Measurements from ENCODE around the gene EFNA3. TPM values are rescaled to one million over a fixed set of nuclear protein-coding genes. Genes with fewer than 3 reads are reported as not detected.

Gene EFNA3
- total RNA-seq, 1 donor from 2014 or later, result 1.7 TPM

DNA sequence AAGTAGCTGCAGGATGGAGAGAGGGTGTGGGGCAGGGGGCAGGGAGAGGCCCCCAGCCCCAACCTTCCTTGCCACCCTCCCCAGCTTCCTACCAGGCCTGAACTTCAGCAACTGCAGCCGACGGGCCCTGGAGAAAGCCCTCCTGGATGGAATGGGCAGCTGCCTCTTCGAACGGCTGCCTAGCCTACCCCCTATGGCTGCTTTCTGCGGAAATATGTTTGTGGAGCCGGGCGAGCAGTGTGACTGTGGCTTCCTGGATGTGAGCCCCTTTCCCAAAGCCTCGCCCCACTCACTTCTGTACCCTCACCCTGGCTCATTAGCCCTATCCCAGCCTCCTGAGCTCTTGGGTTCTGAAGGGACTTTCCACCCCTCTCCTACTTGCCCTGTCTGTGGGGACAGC is 21.5 kb upstream of the EFNA3 start:
- Histone ChIP-seq H3K27me3 (ENCODE audit: control insufficient read depth, insufficient read depth, low read length) (no peaks in the 10 kb centered on the region), H3K4me3 (ENCODE audit: low read depth, low read length) (no peak overlapping the region), H3K36me3 (ENCODE audit: control insufficient read depth, insufficient read depth, low read length) (peaks cover 3% of the 10 kb centered on the region)
- DNase-seq (ENCODE audit: low read depth), result no peak
- TF ChIP-seq, protein P1, sequence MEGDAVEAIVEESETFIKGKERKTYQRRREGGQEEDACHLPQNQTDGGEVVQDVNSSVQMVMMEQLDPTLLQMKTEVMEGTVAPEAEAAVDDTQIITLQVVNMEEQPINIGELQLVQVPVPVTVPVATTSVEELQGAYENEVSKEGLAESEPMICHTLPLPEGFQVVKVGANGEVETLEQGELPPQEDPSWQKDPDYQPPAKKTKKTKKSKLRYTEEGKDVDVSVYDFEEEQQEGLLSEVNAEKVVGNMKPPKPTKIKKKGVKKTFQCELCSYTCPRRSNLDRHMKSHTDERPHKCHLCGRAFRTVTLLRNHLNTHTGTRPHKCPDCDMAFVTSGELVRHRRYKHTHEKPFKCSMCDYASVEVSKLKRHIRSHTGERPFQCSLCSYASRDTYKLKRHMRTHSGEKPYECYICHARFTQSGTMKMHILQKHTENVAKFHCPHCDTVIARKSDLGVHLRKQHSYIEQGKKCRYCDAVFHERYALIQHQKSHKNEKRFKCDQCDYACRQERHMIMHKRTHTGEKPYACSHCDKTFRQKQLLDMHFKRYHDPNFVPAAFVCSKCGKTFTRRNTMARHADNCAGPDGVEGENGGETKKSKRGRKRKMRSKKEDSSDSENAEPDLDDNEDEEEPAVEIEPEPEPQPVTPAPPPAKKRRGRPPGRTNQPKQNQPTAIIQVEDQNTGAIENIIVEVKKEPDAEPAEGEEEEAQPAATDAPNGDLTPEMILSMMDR (IDR thresholded peaks at IDR 0.05; ENCODE audit: insufficient read depth, low read length, poor library complexity, severe bottlenecking), result no peak

DNA sequence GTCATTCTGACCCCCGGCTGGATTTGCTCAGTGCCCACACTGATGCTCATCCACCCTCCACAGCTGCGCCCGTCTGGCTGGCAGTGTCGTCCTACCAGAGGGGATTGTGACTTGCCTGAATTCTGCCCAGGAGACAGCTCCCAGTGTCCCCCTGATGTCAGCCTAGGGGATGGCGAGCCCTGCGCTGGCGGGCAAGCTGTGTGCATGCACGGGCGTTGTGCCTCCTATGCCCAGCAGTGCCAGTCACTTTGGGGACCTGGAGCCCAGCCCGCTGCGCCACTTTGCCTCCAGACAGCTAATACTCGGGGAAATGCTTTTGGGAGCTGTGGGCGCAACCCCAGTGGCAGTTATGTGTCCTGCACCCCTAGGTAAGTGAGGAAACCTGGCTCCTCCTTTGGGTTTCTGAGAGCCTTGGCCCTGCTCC is 20.8 kb upstream of the EFNA3 start:
- Histone ChIP-seq H3K4me3 (ENCODE audit: low read depth, low read length) (no peak overlapping the region), H3K36me3 (ENCODE audit: control insufficient read depth, insufficient read depth, low read length) (peaks cover 3% of the 10 kb centered on the region), H3K27me3 (ENCODE audit: control insufficient read depth, insufficient read depth, low read length) (no peaks in the 10 kb centered on the region)
- TF ChIP-seq, protein P1 (IDR thresholded peaks at IDR 0.05; ENCODE audit: insufficient read depth, low read length, poor library complexity, severe bottlenecking), result no peak
- no peak for DNase-seq (ENCODE audit: low read depth)

DNA sequence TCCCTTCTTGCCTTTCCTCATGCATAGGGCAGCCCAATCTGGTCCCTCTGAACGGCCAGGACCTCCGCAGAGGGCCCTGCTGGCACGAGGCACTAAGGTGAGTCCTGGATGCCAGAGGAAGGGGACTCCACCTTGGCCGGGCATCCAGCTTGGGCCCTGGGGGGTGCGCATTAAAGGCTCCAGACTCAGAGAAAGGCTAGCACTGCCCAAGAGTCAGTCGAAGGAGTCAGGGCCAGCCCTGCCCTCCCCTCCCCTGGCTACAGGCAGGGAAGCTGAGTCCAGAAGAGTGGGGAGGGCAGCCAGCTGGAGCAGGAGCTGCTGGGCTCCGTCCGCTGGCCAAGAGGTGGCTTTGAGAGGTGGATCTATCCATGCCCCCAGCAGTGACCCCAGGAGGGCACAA is 17.9 kb upstream of the EFNA3 start:
- Histone ChIP-seq H3K27me3 (ENCODE audit: control insufficient read depth, insufficient read depth, low read length) (no peaks in the 10 kb centered on the region), H3K4me3 (ENCODE audit: low read depth, low read length) (no peak overlapping the region), H3K36me3 (ENCODE audit: control insufficient read depth, insufficient read depth, low read length) (peaks cover 3% of the 10 kb centered on the region)
- TF ChIP-seq, protein P1 (IDR thresholded peaks at IDR 0.05; ENCODE audit: insufficient read depth, low read length, poor library complexity, severe bottlenecking), result no peak
- DNase-seq (ENCODE audit: low read depth), result no peak

DNA sequence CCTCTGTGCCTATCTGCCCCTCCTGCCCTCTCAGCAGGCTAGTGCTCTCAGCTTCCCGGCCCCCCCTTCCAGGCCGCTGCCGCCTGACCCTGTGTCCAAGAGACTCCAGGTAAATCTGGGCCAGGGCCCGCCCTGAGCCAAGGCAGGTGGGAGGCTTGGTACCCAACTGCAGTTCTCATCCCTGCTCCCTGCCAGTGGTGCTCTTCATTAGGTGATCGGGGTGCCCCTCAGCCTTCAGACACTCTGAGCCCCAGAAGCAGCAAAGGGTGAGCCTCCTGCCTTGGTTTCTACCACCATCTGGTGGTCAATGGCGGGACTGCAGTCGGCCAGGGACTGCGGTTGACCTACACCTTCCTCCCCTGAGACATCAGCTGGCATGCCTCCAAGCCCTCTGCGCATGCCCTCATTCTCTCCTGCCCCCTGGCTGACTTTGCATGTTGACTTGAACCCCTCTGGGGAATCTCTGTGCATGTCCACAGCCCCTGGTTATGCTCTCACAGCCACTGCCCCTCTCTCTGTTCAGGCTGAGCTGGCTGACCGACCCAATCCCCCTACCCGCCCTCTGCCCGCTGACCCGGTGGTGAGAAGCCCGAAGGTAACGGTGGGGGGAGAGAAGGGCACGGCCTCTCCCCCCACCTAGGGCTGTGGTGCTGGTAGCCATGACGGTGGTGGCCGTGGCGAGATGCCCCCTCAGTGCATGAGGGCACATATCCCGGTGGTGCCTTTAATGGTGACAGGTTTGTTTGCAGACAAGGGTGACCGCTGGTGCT is 17.1 kb upstream of the EFNA3 start:
- Histone ChIP-seq H3K27me3 (ENCODE audit: control insufficient read depth, insufficient read depth, low read length) (no peaks in the 10 kb centered on the region), H3K36me3 (ENCODE audit: control insufficient read depth, insufficient read depth, low read length) (peaks cover 1% of the 10 kb centered on the region), H3K4me3 (ENCODE audit: low read depth, low read length) (no peak overlapping the region)
- no peak for DNase-seq (ENCODE audit: low read depth)
- TF ChIP-seq, protein P1 (IDR thresholded peaks at IDR 0.05; ENCODE audit: insufficient read depth, low read length, poor library complexity, severe bottlenecking), result peak; percentile 99

DNA sequence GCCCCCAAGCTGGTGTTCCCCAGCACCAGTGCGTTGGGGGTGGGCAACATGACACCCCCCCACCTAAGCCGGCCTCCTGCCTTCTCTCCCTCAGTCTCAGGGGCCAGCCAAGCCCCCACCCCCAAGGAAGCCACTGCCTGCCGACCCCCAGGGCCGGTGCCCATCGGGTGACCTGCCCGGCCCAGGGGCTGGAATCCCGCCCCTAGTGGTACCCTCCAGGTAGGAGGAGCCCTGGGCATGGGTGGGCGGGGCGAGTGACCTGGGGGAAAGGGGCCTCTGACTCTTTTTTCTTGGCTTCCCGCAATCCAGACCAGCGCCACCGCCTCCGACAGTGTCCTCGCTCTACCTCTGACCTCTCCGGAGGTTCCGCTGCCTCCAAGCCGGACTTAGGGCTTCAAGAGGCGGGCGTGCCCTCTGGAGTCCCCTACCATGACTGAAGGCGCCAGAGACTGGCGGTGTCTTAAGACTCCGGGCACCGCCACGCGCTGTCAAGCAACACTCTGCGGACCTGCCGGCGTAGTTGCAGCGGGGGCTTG is 16.4 kb upstream of the EFNA3 start:
- Histone ChIP-seq H3K36me3 (ENCODE audit: control insufficient read depth, insufficient read depth, low read length) (peaks cover 1% of the 10 kb centered on the region), H3K4me3 (ENCODE audit: low read depth, low read length) (no peak overlapping the region), H3K27me3 (ENCODE audit: control insufficient read depth, insufficient read depth, low read length) (no peaks in the 10 kb centered on the region)
- DNase-seq (ENCODE audit: low read depth), result no peak
- TF ChIP-seq, protein P1 (IDR thresholded peaks at IDR 0.05; ENCODE audit: insufficient read depth, low read length, poor library complexity, severe bottlenecking), result peak; percentile 19

All from kidney epithelial cell (primary cell).